ENCODE data around the gene ZIC5.

ZIC5 gene

GRCh38 chr13:99930925-99931324 lies 40.6 kb downstream of the ZIC5 start:
- DNase-seq (ENCODE audit: low read depth): no peak

GRCh38 chr13:99929866-99930265 lies 41.7 kb downstream of the ZIC5 start:
- no peak for DNase-seq (ENCODE audit: low read depth)

- no peak for DNase-seq (ENCODE audit: low read depth)
These were observed 45.4 kb downstream of the ZIC5 start for GRCh38 chr13:99926014-99926731.

- no peak for DNase-seq (ENCODE audit: low read depth)
These were observed 47.5 kb downstream of the ZIC5 start for GRCh38 chr13:99923877-99924582.

- DNase-seq (ENCODE audit: low read depth): no peak
These were observed 48.7 kb downstream of the ZIC5 start for GRCh38 chr13:99922631-99923404.

GRCh38 chr13:99919132-99919531 lies 52.4 kb downstream of the ZIC5 start:
- no peak for DNase-seq (ENCODE audit: low read depth)

GRCh38 chr13:99916366-99917103 lies 55.0 kb downstream of the ZIC5 start:
- DNase-seq (ENCODE audit: low read depth): no peak

- DNase-seq (ENCODE audit: low read depth): no peak
These were observed 58.4 kb downstream of the ZIC5 start for GRCh38 chr13:99913167-99913566.
